PFSK-1 (cell line): ENCODE results near the gene USE1.

ENCODE experiments used
- FOXP2 ChIP-seq: optimal IDR thresholded peaks from 2 replicates; pipeline ENCODE3; 2011; ENCODE audit warnings: borderline replicate concordance, control low read depth, inconsistent platforms; ENCODE audit not compliant: insufficient read depth; ENCODE audit errors: extremely low read length, extremely low read depth
- POLR2AphosphoS5 ChIP-seq: IDR thresholded peaks from 2 replicates; pipeline ENCODE4 v1.6.1; 2012; ENCODE audit warnings: low read depth, mild to moderate bottlenecking, control low read depth, low read length, moderate library complexity
- SIN3A ChIP-seq: IDR thresholded peaks from 2 replicates; pipeline ENCODE4 v1.6.1; 2012; ENCODE audit warnings: mild to moderate bottlenecking, low read length, moderate library complexity, borderline replicate concordance; ENCODE audit not compliant: insufficient read depth
- TAF1 ChIP-seq: IDR thresholded peaks from 2 replicates; pipeline ENCODE4 v1.6.1; 2012; ENCODE audit warnings: low read length, control low read depth, borderline replicate concordance; ENCODE audit not compliant: insufficient read depth
- TF ChIP-seq, protein P1 (sequence below), 2 experiments: IDR thresholded peaks; 2 replicates each; pipeline versions ENCODE4 v1.6.1 to v1.8.0; 2011 to 2012; ENCODE audit warnings: low read depth in 2 of 2, low read length in 2 of 2, control low read depth in 1 of 2, inconsistent platforms in 1 of 2, mild to moderate bottlenecking in 1 of 2, moderate library complexity in 1 of 2; ENCODE audit not compliant: insufficient read depth in 1 of 2

The USE1 gene

GRCh38 chr19:17242431-17243208, 27.5 kb downstream of the USE1 start:
- TF ChIP-seq, protein P1, sequence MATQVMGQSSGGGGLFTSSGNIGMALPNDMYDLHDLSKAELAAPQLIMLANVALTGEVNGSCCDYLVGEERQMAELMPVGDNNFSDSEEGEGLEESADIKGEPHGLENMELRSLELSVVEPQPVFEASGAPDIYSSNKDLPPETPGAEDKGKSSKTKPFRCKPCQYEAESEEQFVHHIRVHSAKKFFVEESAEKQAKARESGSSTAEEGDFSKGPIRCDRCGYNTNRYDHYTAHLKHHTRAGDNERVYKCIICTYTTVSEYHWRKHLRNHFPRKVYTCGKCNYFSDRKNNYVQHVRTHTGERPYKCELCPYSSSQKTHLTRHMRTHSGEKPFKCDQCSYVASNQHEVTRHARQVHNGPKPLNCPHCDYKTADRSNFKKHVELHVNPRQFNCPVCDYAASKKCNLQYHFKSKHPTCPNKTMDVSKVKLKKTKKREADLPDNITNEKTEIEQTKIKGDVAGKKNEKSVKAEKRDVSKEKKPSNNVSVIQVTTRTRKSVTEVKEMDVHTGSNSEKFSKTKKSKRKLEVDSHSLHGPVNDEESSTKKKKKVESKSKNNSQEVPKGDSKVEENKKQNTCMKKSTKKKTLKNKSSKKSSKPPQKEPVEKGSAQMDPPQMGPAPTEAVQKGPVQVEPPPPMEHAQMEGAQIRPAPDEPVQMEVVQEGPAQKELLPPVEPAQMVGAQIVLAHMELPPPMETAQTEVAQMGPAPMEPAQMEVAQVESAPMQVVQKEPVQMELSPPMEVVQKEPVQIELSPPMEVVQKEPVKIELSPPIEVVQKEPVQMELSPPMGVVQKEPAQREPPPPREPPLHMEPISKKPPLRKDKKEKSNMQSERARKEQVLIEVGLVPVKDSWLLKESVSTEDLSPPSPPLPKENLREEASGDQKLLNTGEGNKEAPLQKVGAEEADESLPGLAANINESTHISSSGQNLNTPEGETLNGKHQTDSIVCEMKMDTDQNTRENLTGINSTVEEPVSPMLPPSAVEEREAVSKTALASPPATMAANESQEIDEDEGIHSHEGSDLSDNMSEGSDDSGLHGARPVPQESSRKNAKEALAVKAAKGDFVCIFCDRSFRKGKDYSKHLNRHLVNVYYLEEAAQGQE (IDR thresholded peaks at IDR 0.05; ENCODE audit: insufficient read depth in 1 of 2, low read depth in 2 of 2, low read length in 2 of 2) = no peak
- no peak for TF ChIP-seq POLR2AphosphoS5
- no peak for TF ChIP-seq FOXP2
- TF ChIP-seq SIN3A = no peak
- no peak for TF ChIP-seq TAF1

- TF ChIP-seq FOXP2 (no peak), TAF1 (no peak), POLR2AphosphoS5 (no peak), SIN3A (no peak)
- TF ChIP-seq, protein P1 (IDR thresholded peaks at IDR 0.05; ENCODE audit: insufficient read depth in 1 of 2, low read depth in 2 of 2, low read length in 2 of 2) = no peak
Measured at GRCh38 chr19:17243211-17243829, 28.2 kb downstream of the USE1 start.

- TF ChIP-seq TAF1 = no peak
- no peak for TF ChIP-seq SIN3A
- TF ChIP-seq, protein P1 (IDR thresholded peaks at IDR 0.05; ENCODE audit: insufficient read depth in 1 of 2, low read depth in 2 of 2, low read length in 2 of 2) = no peak
- TF ChIP-seq POLR2AphosphoS5 = no peak; the same call in 1 of the 2 replicates
- no peak for TF ChIP-seq FOXP2
Measured at GRCh38 chr19:17243830-17244617, 28.9 kb downstream of the USE1 start.

- no peak for TF ChIP-seq TAF1
- TF ChIP-seq FOXP2 = no peak
Measured at GRCh38 chr19:17244618-17245534, 29.7 kb downstream of the USE1 start.

DNA sequence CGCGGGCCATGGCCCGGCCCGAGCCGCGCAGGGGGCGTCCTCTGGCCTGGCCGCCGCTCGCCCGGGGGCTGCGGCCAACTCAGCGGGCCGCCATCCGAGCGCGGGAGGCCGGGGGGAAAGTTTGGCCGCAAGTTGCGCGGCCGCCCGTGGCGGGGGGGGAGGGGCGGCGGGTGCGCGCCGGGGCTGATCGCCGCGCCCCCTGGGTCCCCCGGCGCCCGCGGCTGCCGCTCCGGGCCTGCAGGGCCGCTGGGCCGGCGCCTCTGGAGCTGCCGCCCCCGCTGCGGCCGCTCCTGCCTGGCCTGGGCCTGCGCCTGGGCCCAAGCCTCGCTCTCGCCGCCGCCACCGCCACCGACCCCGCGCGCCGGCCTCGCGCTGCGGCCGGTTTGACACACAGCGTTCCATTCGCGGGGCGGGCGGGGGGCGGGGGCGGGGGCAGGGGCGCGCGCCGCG, 30.4 kb downstream of the USE1 start, which contains the start of gene NR2F6:
TSS of gene NR2F6 (minus strand) at position 385 of the 450 bp plus-strand sequence. CDS start 699 bp downstream, outside the sequence.
- TF ChIP-seq SIN3A (no peak), TAF1 (no peak), POLR2AphosphoS5 (no peak), FOXP2 (no peak)
- TF ChIP-seq, protein P1 (IDR thresholded peaks at IDR 0.05; ENCODE audit: insufficient read depth in 1 of 2, low read depth in 2 of 2, low read length in 2 of 2) = no peak
